BE2C (cell line): ENCODE data around the gene UBE3A.
"Not testable (repeated sequence)": the region's sequence is repeated elsewhere in the genome, so short reads cannot be mapped to it uniquely, and the experiment has no call there.

Experiments
- DNase-seq: peaks from one replicate; pipeline ENCODE4 v3.0.0-alpha.2; 2020
- H3K27me3 ChIP-seq: fragments of 250-450 bp; sonication (Bioruptor Pico); 2 replicates; pipeline ENCODE4 v1.5.1; 2020; ENCODE audit warnings: mild to moderate bottlenecking
- H3K36me3 ChIP-seq: fragments of 250-450 bp; sonication (Bioruptor Pico); 2 replicates; pipeline ENCODE4 v1.5.1; 2020; ENCODE audit warnings: mild to moderate bottlenecking
- H3K4me1 ChIP-seq: fragments of 250-450 bp; sonication (Bioruptor Pico); 2 replicates; pipeline ENCODE4 v1.5.1; 2020
- H3K4me3 ChIP-seq: 2 replicates; pipeline ENCODE4 v1.5.1; 2011; ENCODE audit warnings: low read depth, low read length
- H3K9me3 ChIP-seq: fragments of 250-450 bp; sonication (Bioruptor Pico); 2 replicates; pipeline ENCODE4 v1.5.1; 2020
- TF ChIP-seq, protein P1 (sequence below): IDR thresholded peaks from 2 replicates; pipeline ENCODE4 v1.5.1; 2012; ENCODE audit warnings: mild to moderate bottlenecking, low read depth, low read length

The UBE3A gene

GRCh38 chr15:25464383-25464782 is 25.6 kb upstream of the UBE3A start:
- Histone ChIP-seq H3K4me1 (no peaks in the 10 kb centered on the region), H3K9me3 (no peaks in the 10 kb centered on the region), H3K36me3 (no peaks in the 10 kb centered on the region), H3K4me3 (no peak overlapping the region), H3K27me3 (no peaks in the 10 kb centered on the region)
- TF ChIP-seq, protein P1, sequence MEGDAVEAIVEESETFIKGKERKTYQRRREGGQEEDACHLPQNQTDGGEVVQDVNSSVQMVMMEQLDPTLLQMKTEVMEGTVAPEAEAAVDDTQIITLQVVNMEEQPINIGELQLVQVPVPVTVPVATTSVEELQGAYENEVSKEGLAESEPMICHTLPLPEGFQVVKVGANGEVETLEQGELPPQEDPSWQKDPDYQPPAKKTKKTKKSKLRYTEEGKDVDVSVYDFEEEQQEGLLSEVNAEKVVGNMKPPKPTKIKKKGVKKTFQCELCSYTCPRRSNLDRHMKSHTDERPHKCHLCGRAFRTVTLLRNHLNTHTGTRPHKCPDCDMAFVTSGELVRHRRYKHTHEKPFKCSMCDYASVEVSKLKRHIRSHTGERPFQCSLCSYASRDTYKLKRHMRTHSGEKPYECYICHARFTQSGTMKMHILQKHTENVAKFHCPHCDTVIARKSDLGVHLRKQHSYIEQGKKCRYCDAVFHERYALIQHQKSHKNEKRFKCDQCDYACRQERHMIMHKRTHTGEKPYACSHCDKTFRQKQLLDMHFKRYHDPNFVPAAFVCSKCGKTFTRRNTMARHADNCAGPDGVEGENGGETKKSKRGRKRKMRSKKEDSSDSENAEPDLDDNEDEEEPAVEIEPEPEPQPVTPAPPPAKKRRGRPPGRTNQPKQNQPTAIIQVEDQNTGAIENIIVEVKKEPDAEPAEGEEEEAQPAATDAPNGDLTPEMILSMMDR: no peak
- DNase-seq: no peak

GRCh38 chr15:25456196-25456595 is 17.4 kb upstream of the UBE3A start:
- Histone ChIP-seq H3K9me3 (no peaks in the 10 kb centered on the region), H3K4me1 (no peaks in the 10 kb centered on the region), H3K27me3 (no peaks in the 10 kb centered on the region), H3K36me3 (no peaks in the 10 kb centered on the region), H3K4me3 (no peak overlapping the region)
- TF ChIP-seq, protein P1: no peak
- no peak for DNase-seq

DNA sequence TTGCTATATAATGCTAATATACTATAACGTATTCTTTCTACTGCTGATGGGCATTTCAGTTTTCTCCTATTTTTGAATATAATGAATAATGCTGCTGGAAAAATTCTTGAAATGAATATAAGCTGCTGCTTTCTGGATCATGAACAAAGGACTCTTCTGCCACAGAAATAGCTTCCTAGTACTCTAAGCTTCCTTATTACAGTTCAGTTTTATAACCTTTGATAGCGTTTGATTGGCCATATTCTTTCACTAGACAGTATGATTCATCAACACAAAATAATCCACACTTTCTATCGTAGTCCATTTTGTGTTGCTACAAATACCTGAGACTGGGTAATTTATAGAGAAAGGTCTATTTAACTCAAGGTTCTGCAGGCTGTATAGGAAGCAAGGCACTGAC is 16.4 kb upstream of the UBE3A start:
- Histone ChIP-seq H3K9me3 (no peaks in the 10 kb centered on the region), H3K4me1 (no peaks in the 10 kb centered on the region), H3K36me3 (no peaks in the 10 kb centered on the region), H3K4me3 (no peak overlapping the region), H3K27me3 (no peaks in the 10 kb centered on the region)
- no peak for DNase-seq
- TF ChIP-seq, protein P1: no peak

DNA sequence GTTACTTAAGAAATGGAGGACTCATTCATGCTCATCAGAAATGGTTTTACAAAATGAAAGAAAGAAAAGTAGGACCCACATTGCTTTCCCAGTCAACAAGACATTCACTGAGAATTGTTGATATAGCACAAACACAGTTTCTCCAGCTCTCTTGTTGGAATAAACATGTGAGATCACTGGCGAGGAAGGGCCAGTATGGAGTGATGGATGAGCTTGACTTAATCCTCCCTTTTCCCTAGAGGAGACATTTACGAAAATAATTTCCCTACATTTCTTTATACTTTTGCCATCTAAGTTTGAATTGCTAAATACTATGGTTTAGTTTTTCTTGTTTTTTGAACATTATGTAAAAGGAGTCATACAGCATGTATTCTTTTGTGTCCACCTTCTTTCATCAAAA is 15.9 kb upstream of the UBE3A start:
- H3K27me3 ChIP-seq: no peaks in the 10 kb centered on the region
- H3K4me1 ChIP-seq: no peaks in the 10 kb centered on the region

DNA sequence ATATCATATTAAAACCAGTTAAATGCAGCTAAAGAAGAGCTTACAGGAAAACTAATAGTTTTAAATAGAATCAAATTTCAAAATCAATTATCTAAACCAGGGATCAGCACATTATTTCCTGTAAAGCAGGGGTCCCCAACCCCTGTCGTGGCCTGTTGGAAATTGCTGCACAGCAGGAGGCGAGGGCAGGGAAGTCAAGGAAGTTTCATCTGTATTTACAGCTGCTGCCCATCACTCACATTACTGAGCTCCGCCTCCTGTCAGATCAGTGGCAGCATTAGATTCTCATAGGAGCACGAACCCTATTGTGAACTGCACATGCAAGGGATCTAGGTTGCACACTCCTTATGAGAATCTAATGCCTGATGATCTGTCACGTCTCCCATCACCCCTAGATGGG is 14.4 kb upstream of the UBE3A start:
- H3K4me1 ChIP-seq, H3K36me3 ChIP-seq, H3K4me3 ChIP-seq, DNase-seq, H3K27me3 ChIP-seq, H3K9me3 ChIP-seq: not testable (repeated sequence)

More for the DNA sequence above, 15.9 kb upstream of the UBE3A start:
- no peak overlapping the region for H3K4me3 ChIP-seq
- no peak for DNase-seq
- no peaks in the 10 kb centered on the region for H3K36me3 ChIP-seq
- H3K9me3 ChIP-seq: no peaks in the 10 kb centered on the region
- TF ChIP-seq, protein P1: no peak

DNA sequence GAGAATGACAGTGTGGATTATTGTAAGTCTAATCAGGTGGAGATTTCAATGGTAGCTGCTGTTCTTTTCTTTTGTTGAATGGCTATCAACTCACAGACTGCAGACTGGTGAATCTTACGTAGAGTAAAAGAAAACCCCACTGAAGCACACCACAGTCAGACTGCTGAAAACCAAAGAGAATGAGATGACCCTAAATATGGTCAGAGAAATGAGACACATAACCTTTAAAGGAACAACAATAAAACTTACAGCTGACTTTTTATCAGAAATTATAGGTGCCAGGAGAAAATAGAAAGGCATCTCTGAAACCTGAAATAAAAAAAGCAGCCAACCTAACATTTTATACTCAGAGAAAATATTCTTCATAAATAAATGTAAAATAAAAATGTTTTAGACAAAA is 12.7 kb upstream of the UBE3A start:
- Histone ChIP-seq H3K4me1 (no peaks in the 10 kb centered on the region), H3K36me3 (no peaks in the 10 kb centered on the region), H3K4me3 (no peak overlapping the region), H3K9me3 (no peaks in the 10 kb centered on the region), H3K27me3 (no peaks in the 10 kb centered on the region)
- TF ChIP-seq, protein P1: no peak
- DNase-seq: no peak

DNA sequence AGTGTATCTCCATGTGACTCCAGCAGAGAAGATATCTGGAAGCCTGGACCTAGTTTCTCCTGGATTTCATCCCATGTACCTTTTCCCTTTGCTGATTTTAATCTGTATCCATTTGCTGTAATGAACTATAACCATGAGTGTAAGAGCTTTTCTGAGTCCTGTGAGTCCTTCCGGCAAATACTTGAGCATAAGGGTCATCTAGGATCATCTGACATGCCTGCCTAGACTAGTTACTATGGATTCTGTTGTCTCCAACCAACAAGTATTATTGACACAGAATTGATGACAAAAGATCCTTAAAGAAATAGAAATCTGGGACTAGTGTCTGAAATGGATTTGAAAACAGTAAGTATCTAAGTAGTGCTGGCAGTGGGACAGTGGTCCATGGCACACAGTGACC is 11.3 kb upstream of the UBE3A start:
- no peak overlapping the region for H3K4me3 ChIP-seq
- no peaks in the 10 kb centered on the region for H3K36me3 ChIP-seq
- H3K4me1 ChIP-seq: no peaks in the 10 kb centered on the region
- no peak for DNase-seq
- no peaks in the 10 kb centered on the region for H3K9me3 ChIP-seq
- TF ChIP-seq, protein P1: no peak
- no peaks in the 10 kb centered on the region for H3K27me3 ChIP-seq
